Measurements from ENCODE around the gene DVL2. TPM values are rescaled to one million over a fixed set of nuclear protein-coding genes. Genes with fewer than 3 reads are reported as not detected.
"Not testable (repeated sequence)": the region's sequence is repeated elsewhere in the genome, so short reads cannot be mapped to it uniquely, and the experiment has no call there.

DVL2 gene
- total RNA-seq, 2 donors from 2014 or later, result 21.9 to 26.7 TPM

DNA sequence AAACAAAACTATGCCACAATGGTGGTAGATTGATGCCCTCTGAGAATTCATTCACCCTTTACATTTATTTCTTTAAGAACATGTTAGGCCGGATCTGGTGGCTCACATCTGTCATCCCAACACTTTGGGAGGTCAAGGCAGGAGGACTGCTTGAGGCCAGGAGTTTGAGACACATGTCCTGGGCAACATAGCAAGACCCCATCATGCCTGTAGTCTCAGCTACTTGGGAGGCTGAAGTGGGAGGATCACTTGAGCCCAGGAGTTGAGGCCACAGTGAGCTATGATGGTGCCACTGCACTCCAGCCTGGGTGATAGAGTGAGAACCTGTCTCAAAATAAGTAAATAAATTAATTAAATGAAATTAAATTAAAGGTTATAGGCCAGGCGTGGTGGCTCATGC lies 52.2 kb downstream of the DVL2 start:
- intact Hi-C loops (cut with DNase I); DNase-seq (ENCODE audit: low spot score): not testable (repeated sequence)

DNA sequence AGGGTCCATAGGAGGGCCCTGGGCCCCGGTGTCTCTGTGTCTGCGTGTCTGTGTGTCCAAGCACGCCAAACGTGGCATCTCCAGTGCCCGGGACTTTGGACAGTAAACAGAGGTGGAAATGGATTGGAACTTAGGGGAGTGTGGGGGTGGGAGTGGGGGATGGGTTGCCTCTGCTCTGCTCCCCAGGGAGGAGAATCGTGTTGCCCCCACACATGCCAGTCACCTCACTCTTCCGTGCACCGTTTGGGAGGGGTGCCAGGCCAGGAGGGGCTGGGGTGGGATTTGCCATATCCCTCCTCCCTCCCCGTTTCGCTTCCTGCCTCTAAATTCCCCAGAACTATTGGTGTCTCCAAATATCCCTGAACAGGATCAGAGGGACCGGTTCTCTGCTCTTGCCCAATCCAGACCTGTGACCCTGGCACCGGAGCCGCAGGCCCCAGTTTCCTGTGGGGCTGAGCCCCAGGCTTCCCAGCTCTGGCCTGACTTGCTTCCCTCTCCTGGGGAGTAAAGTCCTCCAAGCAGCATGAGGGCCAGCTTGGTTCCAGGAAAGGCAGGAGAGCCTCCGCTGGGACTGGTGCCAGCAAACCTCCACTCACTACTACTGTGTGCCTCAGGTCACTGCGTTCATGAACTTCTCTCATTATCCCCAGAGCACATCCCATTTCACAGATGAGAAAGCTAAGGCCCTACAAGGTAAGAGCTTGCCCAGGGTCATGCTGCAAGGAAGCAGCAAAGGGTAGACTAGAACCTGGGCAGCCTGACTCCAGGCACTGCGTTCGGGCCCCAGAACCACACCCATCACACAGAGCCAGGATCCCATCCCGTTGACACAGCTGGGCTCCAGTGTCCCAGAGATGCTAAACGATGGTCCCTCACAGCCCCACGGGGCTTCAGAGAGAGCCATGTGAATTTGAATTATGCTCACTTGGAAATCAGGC lies 54.7 kb downstream of the DVL2 start, which contains the start of gene ASGR1:
ASGR1 (minus strand) TSS at position 54 of the 938 bp plus-strand sequence. CDS start 807 bp downstream, outside the sequence.
- intact Hi-C loops (cut with DNase I), result no loop called here
- peak; percentile 53 for DNase-seq (ENCODE audit: low spot score)

GRCh38 chr17:7178973-7179316 lies 55.4 kb downstream of the DVL2 start:
- peak; percentile 49 for DNase-seq (ENCODE audit: low spot score)
- intact Hi-C loops (cut with DNase I), result no loop called here

GRCh38 chr17:7177954-7178477 lies 56.3 kb downstream of the DVL2 start:
- DNase-seq (ENCODE audit: low spot score), result peak; percentile 56
- intact Hi-C loops (cut with DNase I), result no loop called here

GRCh38 chr17:7177191-7177953 lies 56.9 kb downstream of the DVL2 start:
- peak; percentile 87 for DNase-seq (ENCODE audit: low spot score)
- intact Hi-C loops (cut with DNase I), result no loop called here

DNA sequence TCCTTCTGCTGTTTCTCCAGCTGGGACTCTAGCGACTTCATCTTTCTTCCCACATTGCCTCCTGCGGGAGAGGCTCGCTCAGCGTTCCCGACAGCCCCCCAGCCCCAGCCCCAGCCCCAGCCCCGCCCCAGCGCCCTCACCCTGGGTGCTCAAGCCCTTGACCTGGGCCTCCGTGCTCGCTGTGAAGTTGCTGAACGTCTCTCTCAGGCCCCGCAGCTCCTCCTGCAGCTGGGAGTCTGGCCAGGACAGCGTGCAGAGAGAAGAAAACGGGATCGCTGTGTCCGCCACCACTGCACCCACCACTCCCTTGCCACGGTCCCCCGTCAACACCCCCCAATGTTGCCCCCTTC lies 57.5 kb downstream of the DVL2 start:
- intact Hi-C loops (cut with DNase I), result no loop called here
- peak; percentile 60 for DNase-seq (ENCODE audit: low spot score)

DNA sequence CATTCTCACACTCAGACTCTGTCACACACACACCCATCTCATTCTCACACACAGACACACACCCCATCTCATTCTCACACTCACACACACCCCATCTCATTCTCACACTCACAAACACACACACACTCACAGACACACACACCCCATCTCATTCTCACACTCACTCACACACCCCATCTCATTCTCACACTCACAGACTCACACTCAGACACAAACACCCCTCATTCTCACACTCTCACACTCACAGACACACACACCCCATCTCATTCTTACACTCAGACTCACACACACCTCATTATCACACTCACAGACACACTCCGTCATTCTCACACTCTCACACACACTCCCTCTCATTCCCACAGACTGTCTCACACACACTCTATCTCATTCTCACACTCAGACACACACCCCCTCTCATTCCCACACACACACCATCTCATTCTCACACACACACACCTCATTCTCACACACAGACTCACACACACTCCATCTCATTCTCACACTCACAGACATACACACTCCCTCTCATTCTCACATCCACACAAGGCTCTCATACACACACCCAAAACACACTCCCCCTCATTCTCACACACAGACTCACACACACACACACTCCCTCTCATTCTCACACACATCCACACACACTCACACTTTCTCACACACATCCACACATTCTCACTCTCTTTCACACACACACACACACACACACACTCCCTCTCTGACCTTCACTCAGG lies 58.0 kb downstream of the DVL2 start:
- intact Hi-C loops (cut with DNase I), result no loop called here
- DNase-seq (ENCODE audit: low spot score), result no peak

Small RNAs within 50 kb of the gene (microRNA-seq; reads per million reads assigned to microRNA genes)
- 879 to 1,238 reads per million in 2 donors for gene MIR324 (ENCODE audit: borderline microRNAs expressed in 2 of 2)

Other genes with a start within 250 kb of the DVL2 start
- under 1 TPM in 1 of 2 donors, not detected in 1; 0.14 TPM for gene ALOX12, start 238.5 kb downstream of the DVL2 start, total RNA-seq
- gene RNASEK, start 221.9 kb downstream of the DVL2 start, total RNA-seq, result 100 to 1,000 TPM; 153 to 154 TPM
- 10 to 100 TPM; 21.2 to 29.7 TPM for gene BCL6B, start 211.5 kb downstream of the DVL2 start, total RNA-seq
- 1 to 10 TPM; 1.5 to 1.6 TPM for gene SLC16A13, start 198.5 kb downstream of the DVL2 start, total RNA-seq
- gene SLC16A11, start 190.4 kb downstream of the DVL2 start, total RNA-seq, result 1 to 10 TPM in 1 of 2 donors, under 1 TPM in 1; 0.52 to 1.3 TPM
- gene CLEC10A, start 154.3 kb downstream of the DVL2 start, total RNA-seq, result 10 to 100 TPM in 1 of 2 donors, 1 to 10 TPM in 1; 5.9 to 13.9 TPM
- 1 to 10 TPM in 1 of 2 donors, under 1 TPM in 1; 0.90 to 1.3 TPM for gene ASGR2, start 119.7 kb downstream of the DVL2 start, total RNA-seq
- gene ASGR1, start 55.1 kb downstream of the DVL2 start, total RNA-seq, result 1 to 10 TPM; 1.2 to 2.2 TPM
- 10 to 100 TPM; 20.8 to 21.2 TPM for gene DLG4, start 14.7 kb downstream of the DVL2 start, total RNA-seq
- gene ACADVL, start 14.6 kb downstream of the DVL2 start, total RNA-seq, result 100 to 1,000 TPM; 444 to 567 TPM
- gene PHF23, start 4.9 kb upstream of the DVL2 start, total RNA-seq, result 10 to 100 TPM; 20.4 to 27.5 TPM
- 100 to 1,000 TPM; 341 to 405 TPM for gene GABARAP, start 7.9 kb upstream of the DVL2 start, total RNA-seq
- gene CTDNEP1, start 17.2 kb upstream of the DVL2 start, total RNA-seq, result 10 to 100 TPM; 79.5 to 89.2 TPM
- 10 to 100 TPM; 36.5 to 40.0 TPM for gene ELP5, start 17.7 kb upstream of the DVL2 start, total RNA-seq
- gene CLDN7, start 28.0 kb upstream of the DVL2 start, total RNA-seq, result 1 to 10 TPM; 1.6 to 4.4 TPM
- gene SLC2A4, start 47.2 kb upstream of the DVL2 start, total RNA-seq, result 10 to 100 TPM; 13.5 to 21.3 TPM
- gene YBX2, start 60.1 kb upstream of the DVL2 start, total RNA-seq, result 1 to 10 TPM; 1.7 to 1.8 TPM
- 100 to 1,000 TPM; 275 to 328 TPM for gene EIF5A, start 73.1 kb upstream of the DVL2 start, total RNA-seq
- 10 to 100 TPM; 47.0 to 47.9 TPM for gene GPS2, start 80.8 kb upstream of the DVL2 start, total RNA-seq
- gene NEURL4, start 94.8 kb upstream of the DVL2 start, total RNA-seq, result 10 to 100 TPM; 20.0 to 22.8 TPM
- 10 to 100 TPM; 11.9 to 15.2 TPM for gene ACAP1, start 102.0 kb upstream of the DVL2 start, total RNA-seq
- 10 to 100 TPM in 1 of 2 donors, 1 to 10 TPM in 1; 8.8 to 10.0 TPM for gene KCTD11, start 117.6 kb upstream of the DVL2 start, total RNA-seq
- not detected for gene TMEM95, start 120.6 kb upstream of the DVL2 start, total RNA-seq
- gene TNK1, start 146.6 kb upstream of the DVL2 start, total RNA-seq, result 1 to 10 TPM; 1.6 to 1.8 TPM
- 10 to 100 TPM; 31.8 to 37.6 TPM for gene PLSCR3, start 160.0 kb upstream of the DVL2 start, total RNA-seq
- gene TMEM256, start 169.6 kb upstream of the DVL2 start, total RNA-seq, result 10 to 100 TPM; 39.3 to 65.5 TPM
- gene NLGN2, start 173.3 kb upstream of the DVL2 start, total RNA-seq, result 10 to 100 TPM; 31.6 to 34.2 TPM
- gene SPEM1, start 185.8 kb upstream of the DVL2 start, total RNA-seq, result not detected
- not detected for gene SPEM2, start 191.1 kb upstream of the DVL2 start, total RNA-seq
- gene SPEM3, start 194.3 kb upstream of the DVL2 start, total RNA-seq, result not detected
- 1 to 10 TPM; 1.8 to 3.0 TPM for gene TMEM102, start 200.9 kb upstream of the DVL2 start, total RNA-seq
- 1 to 10 TPM; 2.7 to 3.8 TPM for gene FGF11, start 205.0 kb upstream of the DVL2 start, total RNA-seq
- 10 to 100 TPM in 1 of 2 donors, 1 to 10 TPM in 1; 7.8 to 10.5 TPM for gene CHRNB1, start 210.5 kb upstream of the DVL2 start, total RNA-seq
- gene ZBTB4, start 245.1 kb upstream of the DVL2 start, total RNA-seq, result 10 to 100 TPM; 67.3 to 67.9 TPM
- gene SLC35G6, start 246.9 kb upstream of the DVL2 start, total RNA-seq, result not detected
- gene POLR2A, start 249.8 kb upstream of the DVL2 start, total RNA-seq, result 10 to 100 TPM; 65.5 to 70.0 TPM

Data from posterior vena cava (tissue), 2 donors.